Subcutaneous abdominal adipose tissue (tissue), 5 donors: Measurements from ENCODE around the gene RTF1.
"Not testable (repeated sequence)": the region's sequence is repeated elsewhere in the genome, so short reads cannot be mapped to it uniquely, and the experiment has no call there.

Source experiments
- H3K27ac ChIP-seq: one replicate; pipeline ENCODE4 v1.7.0; 2013; ENCODE audit warnings: low read depth, mild to moderate bottlenecking, inconsistent platforms, low read length, moderate library complexity
- H3K27me3 ChIP-seq, 5 donors: one replicate each; pipeline ENCODE4 v1.7.0; 2013; ENCODE audit warnings: low read length in 5 of 5, inconsistent platforms in 1 of 5; ENCODE audit not compliant: control insufficient read depth in 5 of 5, insufficient read depth in 4 of 5
- H3K36me3 ChIP-seq, 5 donors: one replicate each; pipeline ENCODE4 v1.7.0; 2013; ENCODE audit warnings: low read length in 5 of 5; ENCODE audit not compliant: control insufficient read depth in 5 of 5, insufficient read depth in 5 of 5
- H3K4me1 ChIP-seq, 5 donors: one replicate each; pipeline ENCODE4 v1.7.0; 2013; ENCODE audit warnings: low read length in 5 of 5, mild to moderate bottlenecking in 3 of 5, moderate library complexity in 1 of 5; ENCODE audit not compliant: control insufficient read depth in 5 of 5, insufficient read depth in 5 of 5
- H3K4me3 ChIP-seq, 5 donors: one replicate each; pipeline ENCODE4 v1.7.0; 2013; ENCODE audit warnings: low read length in 5 of 5, low read depth in 1 of 5
- H3K9ac ChIP-seq, 5 donors: one replicate each; pipeline ENCODE4 v1.7.0; 2013; ENCODE audit warnings: low read length in 5 of 5, mild to moderate bottlenecking in 4 of 5, moderate library complexity in 3 of 5
- H3K9me3 ChIP-seq, 5 donors: one replicate each; pipeline ENCODE4 v1.7.0; 2013; ENCODE audit warnings: low read length in 5 of 5; ENCODE audit not compliant: control insufficient read depth in 5 of 5
- donor health status: healthy.
- donor health status: healthy.
- donor health status: healthy.
- donor health status: healthy.
- donor health status: healthy.

RTF1 gene

DNA sequence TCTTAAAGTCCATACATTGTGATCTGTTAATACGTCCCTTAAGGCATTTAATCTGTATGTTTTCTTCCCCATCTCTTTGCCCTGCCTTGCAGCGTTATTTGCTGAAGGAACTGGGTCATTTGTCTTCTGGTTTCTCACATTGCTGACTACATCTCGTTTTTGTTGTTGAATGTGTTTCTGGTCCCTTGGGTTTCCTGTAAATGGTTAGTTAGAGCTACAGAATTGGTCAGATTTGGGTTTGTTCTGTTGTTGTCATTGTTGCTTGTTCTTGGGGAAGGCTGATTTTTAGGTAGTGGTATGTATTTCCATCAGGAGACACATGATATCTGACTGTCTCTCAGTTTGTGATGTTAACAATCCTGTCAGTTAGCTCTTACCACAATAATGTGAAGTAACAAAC is 49.8 kb downstream of the RTF1 start:
- H3K4me3 ChIP-seq: no peak overlapping the region
- H3K9ac ChIP-seq: no peak overlapping the region
- no peaks in the 10 kb centered on the region for H3K27me3 ChIP-seq
- peaks cover 36 to 71% (median 54%) of the 10 kb centered on the region in 5 donors for H3K36me3 ChIP-seq
- no peak overlapping the region for H3K27ac ChIP-seq
- H3K9me3 ChIP-seq: no peaks in the 10 kb centered on the region
- no peaks in the 10 kb centered on the region for H3K4me1 ChIP-seq

DNA sequence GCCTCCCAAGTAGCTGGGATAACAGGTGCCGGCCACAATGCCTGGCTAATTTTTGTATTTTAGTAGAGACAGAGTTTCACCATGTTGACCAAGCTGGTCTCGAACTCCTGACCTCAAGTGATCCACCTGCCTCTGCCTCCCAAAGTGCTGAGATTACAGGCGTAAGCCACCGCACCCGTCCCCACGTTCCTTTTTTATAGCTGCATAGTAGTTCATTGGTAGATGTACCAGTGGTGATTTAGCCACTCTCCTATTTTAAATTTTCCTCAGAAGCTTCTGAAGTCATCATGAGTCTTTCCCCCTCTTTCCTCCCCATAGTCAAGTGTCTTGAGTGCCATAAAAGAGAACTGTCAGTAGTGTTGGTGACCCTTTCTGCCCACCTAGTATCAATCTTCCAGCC is 52.7 kb downstream of the RTF1 start:
- H3K9ac ChIP-seq: not testable (repeated sequence)

DNA sequence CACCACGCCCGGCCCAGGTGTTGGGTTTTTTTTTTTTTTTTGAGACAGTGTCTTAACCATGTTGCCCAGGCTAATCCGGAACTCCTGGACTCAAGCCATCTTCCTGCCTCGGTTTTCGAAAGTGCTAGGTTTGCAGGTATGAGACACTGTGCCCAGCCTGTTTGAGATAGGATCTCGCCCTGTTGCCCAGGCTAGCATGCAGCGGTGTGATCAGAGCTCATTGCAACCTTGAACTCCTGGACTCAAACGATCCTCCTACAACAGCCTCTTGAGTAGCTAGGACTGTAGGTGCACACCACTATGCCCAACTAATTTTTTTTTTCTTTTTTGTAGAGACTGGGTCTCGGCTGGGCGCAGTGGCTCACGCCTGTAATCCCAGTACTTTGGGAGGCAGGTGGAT is 56.5 kb downstream of the RTF1 start:
- H3K27ac ChIP-seq: no peak overlapping the region
- no peaks in the 10 kb centered on the region for H3K4me1 ChIP-seq
- no peaks in the 10 kb centered on the region for H3K9me3 ChIP-seq
- H3K4me3 ChIP-seq: no peak overlapping the region
- H3K27me3 ChIP-seq: no peaks in the 10 kb centered on the region
- no peak overlapping the region for H3K9ac ChIP-seq
- peaks cover 30 to 82% (median 69%) of the 10 kb centered on the region in 5 donors for H3K36me3 ChIP-seq

More for the DNA sequence above, 52.7 kb downstream of the RTF1 start:
- not testable (repeated sequence) for H3K27me3 ChIP-seq, H3K9me3 ChIP-seq, H3K4me3 ChIP-seq, H3K4me1 ChIP-seq, H3K27ac ChIP-seq
- peaks cover 26 to 72% (median 55%) of the 10 kb centered on the region in 5 donors for H3K36me3 ChIP-seq

DNA sequence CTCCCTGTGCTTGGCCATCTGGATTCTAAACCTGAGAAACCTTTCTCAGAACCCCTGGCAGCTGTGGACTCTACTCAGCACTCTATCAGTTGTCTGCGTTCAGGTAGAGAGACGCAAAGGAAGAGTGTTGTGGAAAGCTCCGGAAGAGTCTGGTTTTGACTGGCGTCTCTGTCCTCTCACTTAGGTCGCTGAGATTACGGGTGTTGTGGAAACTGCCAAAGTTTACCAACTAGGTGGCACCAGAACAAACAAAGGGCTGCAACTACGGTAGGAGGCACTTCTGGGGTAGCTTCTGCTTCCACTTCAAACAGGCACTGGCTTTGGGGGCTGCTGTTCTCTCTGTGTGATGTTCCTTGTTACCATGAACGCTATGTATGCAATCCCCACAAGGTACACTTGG is 57.5 kb downstream of the RTF1 start:
- Histone ChIP-seq H3K27ac (no peak overlapping the region), H3K36me3 (peaks cover 30 to 83% (median 75%) of the 10 kb centered on the region in 5 donors), H3K9me3 (no peaks in the 10 kb centered on the region), H3K27me3 (no peaks in the 10 kb centered on the region), H3K9ac (no peak overlapping the region), H3K4me3 (no peak overlapping the region), H3K4me1 (no peaks in the 10 kb centered on the region)

DNA sequence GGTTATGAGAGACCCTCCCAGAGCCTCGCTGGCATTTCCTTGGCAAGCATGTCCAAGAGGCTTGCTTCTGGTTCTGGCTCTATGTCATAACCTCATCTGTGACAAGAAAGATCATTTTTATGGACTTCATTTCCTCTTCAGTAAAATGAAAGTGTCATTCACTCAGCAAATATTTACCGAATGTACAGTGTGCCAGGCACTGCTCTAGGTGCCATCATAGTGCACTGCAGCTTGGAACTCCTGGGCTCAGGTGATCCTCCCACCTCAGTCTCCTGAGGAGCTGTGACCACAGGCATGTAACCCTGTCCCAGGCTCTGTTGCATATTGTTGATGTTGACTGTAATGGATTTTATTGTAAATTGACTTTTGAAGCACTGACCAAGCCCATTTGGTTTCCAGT is 58.0 kb downstream of the RTF1 start:
- H3K9me3 ChIP-seq: no peaks in the 10 kb centered on the region
- no peak overlapping the region for H3K4me3 ChIP-seq
- H3K9ac ChIP-seq: no peak overlapping the region
- H3K4me1 ChIP-seq: no peaks in the 10 kb centered on the region
- peaks cover 29 to 83% (median 73%) of the 10 kb centered on the region in 5 donors for H3K36me3 ChIP-seq
- no peak overlapping the region for H3K27ac ChIP-seq
- H3K27me3 ChIP-seq: no peaks in the 10 kb centered on the region

DNA sequence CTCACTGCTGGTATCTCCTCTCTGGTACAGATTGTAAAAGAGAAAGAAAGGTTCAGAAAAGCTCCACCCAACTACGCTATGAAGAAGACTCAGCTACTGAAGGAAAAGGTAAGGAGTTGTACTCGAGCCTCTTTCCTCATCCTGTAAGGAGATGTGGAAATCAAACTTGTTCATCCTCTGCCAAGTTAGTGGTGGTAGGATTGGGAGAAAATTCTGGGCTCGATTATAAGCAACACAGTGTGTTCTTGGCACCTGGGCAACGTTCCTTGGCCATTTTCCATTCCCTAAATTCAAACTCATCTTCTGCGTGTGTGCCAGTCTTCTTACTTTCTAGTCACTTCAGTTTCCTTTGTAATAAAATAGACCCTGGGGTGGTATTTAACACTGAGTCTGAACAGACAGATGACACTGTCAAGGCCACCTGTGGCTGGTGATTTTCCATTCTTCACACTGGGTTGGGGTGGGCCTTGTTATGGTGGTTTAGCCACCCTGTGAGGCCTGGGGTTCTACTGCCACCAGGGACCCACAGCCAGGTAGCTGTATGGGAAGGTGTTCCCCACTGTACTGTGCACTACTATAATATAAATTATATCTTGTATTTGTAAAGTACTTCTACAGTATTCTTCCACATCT is 59.6 kb downstream of the RTF1 start:
- H3K36me3 ChIP-seq: peaks cover 19 to 85% (median 74%) of the 10 kb centered on the region in 5 donors
- H3K9me3 ChIP-seq: no peaks in the 10 kb centered on the region
- no peak overlapping the region for H3K4me3 ChIP-seq
- H3K27me3 ChIP-seq: no peaks in the 10 kb centered on the region
- H3K9ac ChIP-seq: no peak overlapping the region
- no peak overlapping the region for H3K27ac ChIP-seq
- no peaks in the 10 kb centered on the region for H3K4me1 ChIP-seq

DNA sequence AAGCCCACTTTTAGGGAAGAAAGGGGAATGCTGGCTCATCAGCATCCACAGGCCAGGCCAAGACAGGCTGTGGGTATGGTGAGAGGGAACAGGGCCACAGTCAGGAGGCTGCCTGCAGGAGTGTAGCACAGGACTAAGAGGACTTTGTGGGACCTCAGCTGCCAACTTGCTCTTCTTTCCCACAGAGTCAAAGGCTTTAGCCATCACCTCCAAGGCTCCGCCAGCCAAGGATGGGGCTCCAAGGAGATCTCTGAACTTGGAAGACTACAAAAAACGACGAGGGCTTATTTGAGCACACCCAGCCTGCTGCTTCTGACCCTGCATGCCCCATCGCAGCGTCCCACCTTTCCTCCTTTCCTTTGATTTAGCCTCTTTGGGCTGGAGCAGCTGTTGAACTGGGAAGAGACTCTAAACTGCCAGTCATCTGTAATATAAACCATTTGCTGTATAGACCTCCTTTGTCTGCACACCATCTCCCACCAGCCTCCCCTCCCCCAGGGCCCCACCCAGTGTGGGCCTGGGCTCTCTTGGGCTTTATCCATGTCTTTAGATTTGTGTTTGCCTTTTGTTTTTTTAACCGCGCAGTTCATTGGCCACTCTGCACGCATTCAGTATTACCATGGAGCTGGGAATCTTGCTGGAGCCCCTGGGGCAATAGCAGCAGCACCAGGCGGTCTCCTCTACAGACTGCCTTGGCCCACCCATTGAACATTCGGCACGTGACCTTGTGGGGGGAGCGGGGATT is 63.7 kb downstream of the RTF1 start:
- Histone ChIP-seq H3K9ac (no peak overlapping the region), H3K4me1 (no peaks in the 10 kb centered on the region), H3K36me3 (peaks cover 17 to 78% (median 69%) of the 10 kb centered on the region in 5 donors), H3K27ac (no peak overlapping the region), H3K27me3 (no peaks in the 10 kb centered on the region), H3K9me3 (no peaks in the 10 kb centered on the region), H3K4me3 (no peak overlapping the region)

DNA sequence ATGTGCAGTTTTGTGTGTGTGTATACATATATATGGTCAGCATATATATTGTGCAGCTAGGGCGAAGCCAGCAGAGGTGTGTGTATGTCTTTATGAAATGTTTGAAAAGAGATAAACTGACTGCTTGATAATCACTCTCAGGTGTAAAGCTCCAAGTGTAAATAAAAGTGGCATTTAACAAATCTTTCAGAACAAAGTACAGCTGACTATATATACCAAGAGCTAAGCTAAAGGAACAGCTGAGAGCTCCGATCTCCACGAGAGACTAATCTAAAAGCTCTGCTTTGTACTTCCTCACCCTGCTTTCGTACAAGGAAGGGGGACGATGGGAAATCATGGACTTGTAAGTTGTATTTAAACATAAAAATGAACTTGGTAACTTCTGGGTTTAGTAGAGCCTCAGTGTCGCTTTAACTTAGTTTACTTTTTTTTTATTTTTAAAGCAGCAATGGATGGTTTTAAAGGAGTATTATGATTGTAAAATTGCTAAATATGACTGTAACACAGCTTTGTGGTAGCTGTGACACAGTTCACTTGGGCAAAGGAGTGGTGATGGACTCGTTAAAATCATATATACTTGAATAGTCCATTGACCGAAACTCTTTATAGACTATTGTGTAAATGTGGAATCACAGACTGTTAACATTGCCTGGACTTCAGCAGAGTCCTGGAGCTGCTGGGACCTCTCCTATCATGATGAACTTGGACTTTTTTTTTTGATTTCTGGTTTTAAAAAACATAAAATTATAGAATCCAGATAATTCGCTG is 65.4 kb downstream of the RTF1 start:
- Histone ChIP-seq H3K27ac (no peak overlapping the region), H3K9ac (no peak overlapping the region), H3K4me1 (peaks cover 0 to 3% (median 0%) of the 10 kb centered on the region in 5 donors), H3K4me3 (no peak overlapping the region), H3K9me3 (no peaks in the 10 kb centered on the region), H3K36me3 (peaks cover 10 to 61% (median 52%) of the 10 kb centered on the region in 5 donors), H3K27me3 (peaks cover 0 to 5% (median 0%) of the 10 kb centered on the region in 5 donors)

DNA sequence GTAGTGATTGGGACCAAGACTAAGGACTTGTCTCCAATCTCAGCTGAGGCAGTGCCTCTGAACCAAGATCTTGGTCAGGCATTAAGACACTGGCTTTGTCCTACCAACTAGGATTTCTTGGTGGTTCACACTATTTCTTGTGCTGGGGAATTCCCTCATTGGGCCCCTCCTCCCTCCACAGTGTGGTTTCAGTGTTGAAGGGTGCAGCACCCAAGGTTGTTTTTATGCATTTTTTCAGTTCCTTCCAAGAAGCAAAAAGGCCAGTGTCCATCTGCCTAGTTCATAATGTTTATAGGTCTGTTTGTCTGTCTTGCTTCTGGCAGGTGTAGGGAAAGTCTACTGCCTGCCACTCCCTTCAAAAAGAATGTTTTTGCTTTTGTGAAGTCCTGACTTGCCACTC is 66.2 kb downstream of the RTF1 start:
- H3K9ac ChIP-seq: no peak overlapping the region
- peaks cover 7 to 53% (median 46%) of the 10 kb centered on the region in 5 donors for H3K36me3 ChIP-seq
- peaks cover 0 to 6% (median 0%) of the 10 kb centered on the region in 5 donors for H3K4me1 ChIP-seq
- peaks cover 0 to 10% (median 6%) of the 10 kb centered on the region in 5 donors for H3K27me3 ChIP-seq
- H3K27ac ChIP-seq: no peak overlapping the region
- no peaks in the 10 kb centered on the region for H3K9me3 ChIP-seq
- no peak overlapping the region for H3K4me3 ChIP-seq

DNA sequence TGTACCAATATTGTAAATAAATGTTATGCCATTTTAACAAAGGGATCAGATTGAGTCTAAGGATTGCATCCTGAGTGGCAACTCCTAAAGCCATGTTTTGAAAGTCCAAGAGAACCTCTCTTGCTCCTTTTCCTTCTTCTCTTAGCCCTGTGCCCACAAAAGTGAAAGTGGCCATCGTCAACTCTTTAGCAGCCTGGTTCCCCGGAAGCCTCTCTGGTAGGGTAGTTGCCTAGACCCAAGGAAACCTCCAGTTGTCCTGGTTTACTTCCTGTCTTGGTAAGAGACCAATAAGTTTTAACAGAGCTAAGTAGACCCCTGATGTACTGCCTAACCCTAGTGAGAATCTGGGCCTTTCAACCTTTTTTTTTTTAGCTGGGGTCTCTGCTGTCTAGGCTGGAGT is 66.6 kb downstream of the RTF1 start:
- H3K9me3 ChIP-seq: no peaks in the 10 kb centered on the region
- no peak overlapping the region for H3K27ac ChIP-seq
- H3K27me3 ChIP-seq: peaks cover 0 to 11% (median 6%) of the 10 kb centered on the region in 5 donors
- peaks cover 7 to 49% (median 43%) of the 10 kb centered on the region in 5 donors for H3K36me3 ChIP-seq
- H3K4me1 ChIP-seq: peaks cover 0 to 6% (median 0%) of the 10 kb centered on the region in 5 donors
- H3K4me3 ChIP-seq: no peak overlapping the region
- H3K9ac ChIP-seq: no peak overlapping the region
